ENCODE measurements around the gene ZNF273.

- no peak for TF ChIP-seq CTCF (IDR thresholded peaks at IDR 0.05)
- no peak for TF ChIP-seq POLR2A (IDR thresholded peaks at IDR 0.05)
Measured at GRCh38 chr7:64877714-64878610, 25.1 kb upstream of the ZNF273 start.

All from right lobe of liver (tissue), 4 donors.